ENCODE measurements around the gene RWDD1.

Gene RWDD1, protein sequence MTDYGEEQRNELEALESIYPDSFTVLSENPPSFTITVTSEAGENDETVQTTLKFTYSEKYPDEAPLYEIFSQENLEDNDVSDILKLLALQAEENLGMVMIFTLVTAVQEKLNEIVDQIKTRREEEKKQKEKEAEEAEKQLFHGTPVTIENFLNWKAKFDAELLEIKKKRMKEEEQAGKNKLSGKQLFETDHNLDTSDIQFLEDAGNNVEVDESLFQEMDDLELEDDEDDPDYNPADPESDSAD

GRCh38 chr6:116570856-116571682 is at the start of gene RWDD1:
Gene RWDD1, plus strand, starts transcription at chr6:116571504. Its CDS starts 79 bp downstream, at chr6:116571583.
- peak; percentile 100 for DNase-seq (ENCODE audit: low spot score)

DNA sequence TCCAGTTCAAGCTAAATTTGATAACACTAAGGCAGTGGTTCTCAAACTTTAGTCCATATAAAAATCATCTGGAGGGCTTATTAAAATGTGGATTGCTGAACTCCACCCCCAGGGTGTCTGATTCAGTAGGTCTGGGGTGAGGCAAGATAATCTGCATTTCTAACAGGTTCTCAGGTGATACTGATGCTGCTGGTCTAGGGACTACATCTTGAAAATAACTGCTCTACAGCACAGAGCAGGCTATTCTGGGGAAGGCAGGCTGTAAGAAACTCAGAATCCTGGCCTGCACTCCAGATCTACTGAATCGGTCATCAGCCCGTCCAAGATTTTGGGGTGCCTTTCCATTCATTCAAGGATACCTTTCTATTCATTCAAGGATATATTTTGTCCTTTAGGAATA is 48.4 kb upstream of the RWDD1 start:
- no peak for DNase-seq (ENCODE audit: low spot score)

GRCh38 chr6:116524236-116524635 is 47.1 kb upstream of the RWDD1 start:
- no peak for DNase-seq (ENCODE audit: low spot score)

GRCh38 chr6:116528133-116528532 is 43.2 kb upstream of the RWDD1 start:
- DNase-seq (ENCODE audit: low spot score), result no peak

DNA sequence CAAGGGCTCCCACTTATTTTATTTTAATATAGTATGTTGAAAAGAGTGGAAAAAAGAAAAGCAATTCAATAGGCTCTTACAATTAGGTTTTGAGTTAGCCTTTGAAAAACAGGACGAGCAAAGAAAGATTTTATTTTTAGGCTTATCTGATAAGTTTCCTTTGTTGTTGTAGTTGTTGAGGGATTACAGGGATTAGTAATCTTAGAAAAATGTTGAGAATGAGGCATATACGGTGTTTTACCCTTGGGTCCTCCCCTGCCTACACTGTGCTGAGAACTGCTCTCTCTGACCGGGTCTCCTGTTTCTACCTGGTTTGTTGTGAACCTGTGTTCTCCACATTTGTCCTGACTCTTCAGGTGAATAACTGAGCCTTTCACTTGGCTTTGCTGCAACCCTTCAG is 42.5 kb upstream of the RWDD1 start:
- DNase-seq (ENCODE audit: low spot score), result no peak

GRCh38 chr6:116529466-116530290 is 41.6 kb upstream of the RWDD1 start:
- DNase-seq (ENCODE audit: low spot score), result no peak

- no peak for DNase-seq (ENCODE audit: low spot score)
Observed at GRCh38 chr6:116530436-116530835, 40.9 kb upstream of the RWDD1 start.

DNA sequence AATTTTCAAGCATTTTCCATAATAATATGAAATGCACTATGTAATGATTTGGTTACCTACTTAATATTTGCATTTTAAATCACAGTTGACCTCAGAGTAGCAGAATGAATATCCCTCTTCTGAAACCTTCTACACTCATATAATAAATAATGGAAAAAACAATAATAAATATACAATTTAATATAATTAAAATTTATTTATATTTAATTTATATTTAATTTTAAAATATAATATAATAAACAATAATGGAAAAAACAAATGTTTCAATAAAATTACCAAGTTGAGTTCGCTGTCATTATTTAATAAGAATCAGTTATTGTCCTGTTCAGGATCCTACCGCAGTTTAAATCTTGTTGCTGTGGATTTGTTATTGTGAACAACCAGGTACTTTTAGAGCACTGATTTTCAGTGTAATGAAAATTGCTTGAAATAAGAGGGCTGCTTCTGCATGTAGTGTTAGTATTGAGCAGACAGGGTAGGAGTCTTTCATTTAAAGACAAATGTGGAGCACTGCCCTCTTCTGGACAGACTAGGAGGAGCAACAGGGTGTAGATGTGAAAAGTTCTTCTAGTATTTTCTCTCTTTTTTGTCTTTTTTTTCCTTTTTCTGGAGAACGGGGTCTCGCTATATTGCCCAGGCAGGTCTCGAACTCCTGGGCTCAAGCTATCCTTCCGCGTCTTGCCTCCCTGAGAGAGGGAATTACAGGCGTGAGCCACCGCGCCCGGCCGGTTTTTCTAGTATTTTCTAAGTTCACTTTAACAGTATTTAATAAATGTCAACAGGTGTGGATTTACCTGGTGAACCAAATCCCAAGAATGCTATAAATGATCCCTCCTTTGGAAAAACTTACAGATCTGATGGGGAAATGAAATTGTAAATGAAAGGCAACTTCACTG is 39.4 kb upstream of the RWDD1 start:
- DNase-seq (ENCODE audit: low spot score), result peak; percentile 76

GRCh38 chr6:116533233-116533957 is 37.9 kb upstream of the RWDD1 start:
- DNase-seq (ENCODE audit: low spot score), result no peak

DNA sequence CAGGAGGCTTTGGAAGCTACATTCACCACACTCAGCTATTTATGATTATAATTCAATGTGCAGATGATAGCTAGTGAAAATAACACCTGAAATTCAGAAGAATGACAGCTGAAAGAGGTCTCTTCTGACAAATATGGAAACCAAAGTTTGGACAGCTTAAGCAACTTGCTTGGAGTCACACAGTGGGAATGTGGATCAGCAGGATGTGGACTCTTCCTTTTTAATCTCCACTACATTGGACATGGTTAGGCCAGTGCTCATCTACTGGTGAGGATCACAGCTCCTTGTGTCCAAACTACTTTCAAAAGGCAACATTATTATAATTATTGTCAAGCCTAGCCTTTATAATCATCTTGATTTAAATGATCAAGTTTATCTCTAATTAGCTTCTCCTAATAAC is 36.2 kb upstream of the RWDD1 start:
- no peak for DNase-seq (ENCODE audit: low spot score)

GRCh38 chr6:116536216-116536621 is 35.1 kb upstream of the RWDD1 start:
- DNase-seq (ENCODE audit: low spot score), result peak; percentile 62

- DNase-seq (ENCODE audit: low spot score), result no peak
Observed at GRCh38 chr6:116542426-116542825, 28.9 kb upstream of the RWDD1 start.

GRCh38 chr6:116543149-116543548 is 28.2 kb upstream of the RWDD1 start:
- DNase-seq (ENCODE audit: low spot score), result no peak

DNA sequence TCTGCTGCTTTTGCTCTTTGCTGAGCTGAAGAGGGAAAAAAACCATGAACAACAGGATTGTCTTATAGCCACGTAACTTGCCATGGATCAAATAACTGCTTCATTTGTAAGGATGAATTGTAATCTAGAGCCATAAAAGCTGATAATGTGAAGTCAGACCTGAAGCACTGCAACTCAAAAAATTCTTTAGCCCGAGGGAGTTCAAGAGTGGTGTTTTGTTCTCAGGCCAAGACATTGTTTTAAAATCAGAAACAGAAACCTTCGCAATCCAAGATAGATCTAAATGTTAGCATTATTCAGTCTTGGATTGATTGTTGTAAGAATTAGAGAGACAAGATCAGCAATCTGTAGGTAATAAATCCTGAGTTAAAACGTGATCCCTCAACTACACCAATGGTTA is 25.7 kb upstream of the RWDD1 start, which contains the start of gene TRAPPC3L:
TSS of gene TRAPPC3L (minus strand) at position 34 of the 400 bp plus-strand sequence. CDS start 170 bp downstream, outside the sequence.
- DNase-seq (ENCODE audit: low spot score), result no peak

DNA sequence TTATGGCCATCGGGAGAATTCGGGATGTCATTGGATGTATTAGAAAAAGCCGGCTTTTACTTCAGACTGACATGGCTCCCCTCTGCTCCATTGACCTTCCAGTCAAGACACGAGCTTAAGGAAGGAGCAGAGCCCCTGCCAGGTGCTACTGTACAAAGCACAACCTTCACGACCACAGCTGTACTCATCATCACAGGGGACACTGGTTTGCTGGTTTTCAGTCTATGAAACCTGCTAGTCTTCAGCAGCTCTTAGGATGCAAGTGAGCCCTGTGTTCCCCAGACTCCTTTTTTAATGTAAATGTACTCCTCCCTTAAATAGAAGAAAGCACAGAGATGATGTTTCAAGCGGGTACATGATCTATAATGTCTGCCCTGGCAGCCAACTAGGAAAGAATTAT is 23.9 kb upstream of the RWDD1 start:
- DNase-seq (ENCODE audit: low spot score), result no peak

DNA sequence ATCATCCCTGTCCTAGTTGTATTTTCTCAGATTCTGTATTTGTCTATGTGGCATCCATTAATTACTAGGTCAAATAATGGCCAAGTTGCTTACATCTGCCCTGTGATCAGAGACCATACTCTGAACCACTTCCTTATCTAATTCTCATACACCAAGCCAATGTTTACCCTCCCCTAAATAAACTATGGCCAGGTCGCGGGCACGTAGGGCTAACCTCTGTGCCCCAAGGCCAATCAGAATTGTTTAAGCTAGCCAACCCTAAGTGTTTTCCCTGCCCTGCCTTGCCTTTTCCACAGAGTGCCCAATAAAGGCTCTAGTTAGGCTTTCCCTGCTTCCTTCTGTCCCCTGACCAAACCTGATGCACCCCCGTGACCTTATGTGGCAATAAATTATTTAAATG is 20.5 kb upstream of the RWDD1 start:
- DNase-seq (ENCODE audit: low spot score), result no peak

DNA sequence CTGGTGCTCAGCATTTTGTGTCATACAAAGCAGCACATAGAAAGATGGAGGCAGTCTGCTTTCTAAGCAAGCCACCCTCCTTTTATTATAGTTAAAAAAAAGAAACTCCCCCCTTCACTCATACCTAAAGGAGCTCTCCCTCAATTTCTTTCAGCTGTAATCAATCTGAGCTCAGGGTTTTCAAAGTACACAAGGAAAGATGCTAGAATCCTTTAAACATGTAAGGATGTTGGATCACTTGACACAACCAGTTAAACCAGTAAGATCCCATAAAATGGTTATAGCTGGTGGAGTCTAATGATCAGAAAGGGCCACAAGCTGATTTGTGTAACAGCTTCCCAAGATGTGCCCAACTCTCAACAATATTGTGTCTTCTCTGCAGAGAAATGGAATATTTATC is 17.9 kb upstream of the RWDD1 start, which contains the start of gene CALHM4:
TSS of gene CALHM4 (plus strand) at position 301 of the 400 bp plus-strand sequence. CDS start at position 344, 43 bp downstream.
- no peak for DNase-seq (ENCODE audit: low spot score)

- no peak for DNase-seq (ENCODE audit: low spot score)
Observed at GRCh38 chr6:116556065-116556464, 15.2 kb upstream of the RWDD1 start.

DNA sequence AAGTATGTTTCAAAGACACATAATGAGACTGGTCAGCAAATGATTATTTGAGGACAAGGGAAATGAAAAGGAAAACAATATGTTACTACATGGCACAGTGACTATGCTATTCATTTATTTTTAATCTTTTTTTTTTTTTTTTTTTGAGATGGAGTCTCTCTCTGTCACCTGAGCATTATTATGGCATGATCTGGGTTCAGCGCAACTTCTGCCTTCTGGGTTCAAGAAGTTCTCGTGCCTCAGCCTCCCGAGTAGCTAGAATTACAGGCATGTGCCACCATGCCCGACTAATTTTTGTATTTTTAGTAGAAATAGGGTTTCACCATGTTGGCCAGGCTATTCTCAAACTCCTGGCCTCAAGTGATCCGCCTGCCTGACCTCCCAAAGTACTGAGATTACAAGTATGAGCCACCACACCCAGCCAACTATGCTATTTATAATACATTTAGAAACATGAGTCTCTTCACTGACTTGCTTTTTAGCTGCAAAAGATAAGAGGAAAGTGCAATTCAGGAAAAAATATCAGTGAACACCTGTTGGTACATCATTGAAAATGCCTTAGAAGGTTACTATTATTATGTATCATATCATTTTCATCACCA is 14.4 kb upstream of the RWDD1 start:
- DNase-seq (ENCODE audit: low spot score), result no peak

DNA sequence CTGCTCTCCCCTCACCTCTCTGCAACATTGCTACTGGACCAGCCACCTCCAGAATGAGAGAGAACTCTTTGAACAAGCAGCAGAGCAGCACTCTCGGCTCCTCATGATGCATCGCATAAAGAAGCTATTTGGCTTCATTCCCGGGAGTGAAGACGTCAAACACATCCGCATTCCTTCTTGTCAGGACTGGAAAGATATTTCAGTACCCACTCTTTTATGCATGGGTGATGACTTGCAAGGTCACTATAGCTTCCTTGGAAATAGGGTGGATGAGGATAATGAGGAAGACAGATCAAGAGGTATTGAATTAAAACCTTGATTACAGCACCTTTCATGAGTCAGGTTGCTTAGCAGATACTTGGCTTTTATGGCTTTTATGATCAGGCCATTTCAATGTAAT is 13.4 kb upstream of the RWDD1 start:
- no peak for DNase-seq (ENCODE audit: low spot score)

All from Ammon's horn (tissue), 1 donor.